IPS-15b (cell line): Measurements from ENCODE around the gene TMEM184B.
A peak's percentile ranks its signal among the peaks of the same experiment; 100 is the strongest.

Source experiments
- H3K27me3 ChIP-seq: one replicate; pipeline ENCODE4 v1.6.1; 2013; ENCODE audit warnings: low read length; ENCODE audit not compliant: control insufficient read depth, insufficient read depth
- H3K36me3 ChIP-seq: one replicate; pipeline ENCODE4 v1.6.1; 2013; ENCODE audit warnings: low read length; ENCODE audit not compliant: control insufficient read depth, insufficient read depth
- H3K4me1 ChIP-seq: one replicate; pipeline ENCODE4 v1.6.1; 2013; ENCODE audit warnings: mild to moderate bottlenecking, low read length; ENCODE audit not compliant: control insufficient read depth, insufficient read depth
- H3K4me3 ChIP-seq: one replicate; pipeline ENCODE4 v1.5.1; 2013; ENCODE audit warnings: low read depth, low read length
- H3K9ac ChIP-seq: one replicate; pipeline ENCODE4 v1.6.1; 2013; ENCODE audit warnings: low read depth, mild to moderate bottlenecking, low read length
- H3K9me3 ChIP-seq: one replicate; pipeline ENCODE4 v1.6.1; 2013; ENCODE audit warnings: mild to moderate bottlenecking, low read length; ENCODE audit not compliant: control insufficient read depth, insufficient read depth

TMEM184B gene

GRCh38 chr22:38201711-38202436 is 70.9 kb downstream of the TMEM184B start, which contains the start of gene MAFF:
Gene MAFF, plus strand, starts transcription at chr22:38201994. Its CDS starts 11,860 bp downstream, at chr22:38213854.
- Histone ChIP-seq H3K27me3 (peaks cover 28% of the 10 kb centered on the region), H3K4me3 (peak within 1 kb of the TSS; percentile 88), H3K9ac (peak within 1 kb of the TSS; percentile 60), H3K36me3 (no peaks in the 10 kb centered on the region), H3K9me3 (no peaks in the 10 kb centered on the region), H3K4me1 (peaks cover 4% of the 10 kb centered on the region)

GRCh38 chr22:38201371-38201710 is 71.5 kb downstream of the TMEM184B start:
- no peaks in the 10 kb centered on the region for H3K36me3 ChIP-seq
- H3K4me1 ChIP-seq: peaks cover 4% of the 10 kb centered on the region
- peak overlapping the region; percentile 88 for H3K4me3 ChIP-seq
- peaks cover 28% of the 10 kb centered on the region for H3K27me3 ChIP-seq
- H3K9me3 ChIP-seq: no peaks in the 10 kb centered on the region
- H3K9ac ChIP-seq: peak overlapping the region; percentile 60

- peaks cover 28% of the 10 kb centered on the region for H3K27me3 ChIP-seq
- no peak overlapping the region for H3K4me3 ChIP-seq
- no peak overlapping the region for H3K9ac ChIP-seq
- no peaks in the 10 kb centered on the region for H3K36me3 ChIP-seq
- no peaks in the 10 kb centered on the region for H3K9me3 ChIP-seq
- peaks cover 4% of the 10 kb centered on the region for H3K4me1 ChIP-seq
These were observed 72.8 kb downstream of the TMEM184B start for GRCh38 chr22:38199826-38200559.

- no peaks in the 10 kb centered on the region for H3K9me3 ChIP-seq
- peaks cover 2% of the 10 kb centered on the region for H3K4me1 ChIP-seq
- no peak overlapping the region for H3K4me3 ChIP-seq
- H3K36me3 ChIP-seq: no peaks in the 10 kb centered on the region
- peaks cover 28% of the 10 kb centered on the region for H3K27me3 ChIP-seq
- H3K9ac ChIP-seq: no peak overlapping the region
These were observed 75.9 kb downstream of the TMEM184B start for GRCh38 chr22:38196791-38197419.

GRCh38 chr22:38193580-38193979 is 79.2 kb downstream of the TMEM184B start:
- Histone ChIP-seq H3K27me3 (peaks cover 19% of the 10 kb centered on the region), H3K4me3 (no peak overlapping the region), H3K9ac (no peak overlapping the region), H3K4me1 (no peaks in the 10 kb centered on the region), H3K9me3 (no peaks in the 10 kb centered on the region), H3K36me3 (no peaks in the 10 kb centered on the region)

GRCh38 chr22:38192475-38192863 is 80.3 kb downstream of the TMEM184B start:
- H3K9ac ChIP-seq: no peak overlapping the region
- no peak overlapping the region for H3K4me3 ChIP-seq
- H3K4me1 ChIP-seq: no peaks in the 10 kb centered on the region
- H3K9me3 ChIP-seq: no peaks in the 10 kb centered on the region
- H3K27me3 ChIP-seq: peaks cover 18% of the 10 kb centered on the region
- H3K36me3 ChIP-seq: no peaks in the 10 kb centered on the region

- H3K36me3 ChIP-seq: no peaks in the 10 kb centered on the region
- H3K4me1 ChIP-seq: no peaks in the 10 kb centered on the region
- H3K9ac ChIP-seq: no peak overlapping the region
- H3K27me3 ChIP-seq: peaks cover 18% of the 10 kb centered on the region
- H3K4me3 ChIP-seq: no peak overlapping the region
- no peaks in the 10 kb centered on the region for H3K9me3 ChIP-seq
These were observed 80.9 kb downstream of the TMEM184B start for GRCh38 chr22:38191731-38192474.

- H3K4me1 ChIP-seq: no peaks in the 10 kb centered on the region
These were observed 81.8 kb downstream of the TMEM184B start for GRCh38 chr22:38191055-38191454.

GRCh38 chr22:38190581-38190980 is 82.2 kb downstream of the TMEM184B start:
- H3K9ac ChIP-seq: no peak overlapping the region
- no peaks in the 10 kb centered on the region for H3K9me3 ChIP-seq
- no peaks in the 10 kb centered on the region for H3K4me1 ChIP-seq
- H3K27me3 ChIP-seq: peaks cover 18% of the 10 kb centered on the region
- H3K4me3 ChIP-seq: no peak overlapping the region
- no peaks in the 10 kb centered on the region for H3K36me3 ChIP-seq

More at GRCh38 chr22:38191055-38191454, 81.8 kb downstream of the TMEM184B start:
- no peak overlapping the region for H3K9ac ChIP-seq
- no peaks in the 10 kb centered on the region for H3K36me3 ChIP-seq
- peaks cover 18% of the 10 kb centered on the region for H3K27me3 ChIP-seq
- H3K9me3 ChIP-seq: no peaks in the 10 kb centered on the region
- no peak overlapping the region for H3K4me3 ChIP-seq

- H3K27me3 ChIP-seq: peaks cover 18% of the 10 kb centered on the region
- peaks cover 3% of the 10 kb centered on the region for H3K4me1 ChIP-seq
- no peaks in the 10 kb centered on the region for H3K36me3 ChIP-seq
- H3K9me3 ChIP-seq: no peaks in the 10 kb centered on the region
- no peak overlapping the region for H3K4me3 ChIP-seq
- no peak overlapping the region for H3K9ac ChIP-seq
These were observed 83.7 kb downstream of the TMEM184B start for GRCh38 chr22:38189104-38189503.

- no peaks in the 10 kb centered on the region for H3K9me3 ChIP-seq
- H3K4me1 ChIP-seq: peaks cover 3% of the 10 kb centered on the region
- no peak overlapping the region for H3K9ac ChIP-seq
- H3K4me3 ChIP-seq: no peak overlapping the region
- H3K27me3 ChIP-seq: peaks cover 14% of the 10 kb centered on the region
- no peaks in the 10 kb centered on the region for H3K36me3 ChIP-seq
These were observed 85.2 kb downstream of the TMEM184B start for GRCh38 chr22:38187413-38188212.
